Measurements from ENCODE around the gene RASSF8.
"Not testable (repeated sequence)": the region's sequence is repeated elsewhere in the genome, so short reads cannot be mapped to it uniquely, and the experiment has no call there.

Gene RASSF8

GRCh38 chr12:26030371-26030770, 71.9 kb downstream of the RASSF8 start:
- DNase-seq, result no peak

- no peak for DNase-seq
These were observed 72.8 kb downstream of the RASSF8 start for GRCh38 chr12:26031318-26031717.

GRCh38 chr12:26031827-26032226, 73.3 kb downstream of the RASSF8 start:
- DNase-seq, result no peak

- no peak for DNase-seq
These were observed 73.8 kb downstream of the RASSF8 start for GRCh38 chr12:26032290-26032689.

- no peak for DNase-seq
These were observed 74.3 kb downstream of the RASSF8 start for GRCh38 chr12:26032719-26033241.

GRCh38 chr12:26034371-26035142, 76.1 kb downstream of the RASSF8 start:
- no peak for DNase-seq

- no peak for DNase-seq
These were observed 78.4 kb downstream of the RASSF8 start for GRCh38 chr12:26036877-26037276.

- DNase-seq, result no peak
These were observed 79.2 kb downstream of the RASSF8 start for GRCh38 chr12:26037615-26038220.

- no peak for DNase-seq
These were observed 84.2 kb downstream of the RASSF8 start for GRCh38 chr12:26042645-26043044.

GRCh38 chr12:26043135-26044006, 84.9 kb downstream of the RASSF8 start:
- DNase-seq, result no peak

- DNase-seq, result no peak
These were observed 85.5 kb downstream of the RASSF8 start for GRCh38 chr12:26044007-26044394.

- no peak for DNase-seq
These were observed 86.1 kb downstream of the RASSF8 start for GRCh38 chr12:26044592-26044991.

- no peak for DNase-seq
These were observed 87.7 kb downstream of the RASSF8 start for GRCh38 chr12:26046203-26046602.

GRCh38 chr12:26046906-26047305, 88.4 kb downstream of the RASSF8 start:
- DNase-seq, result no peak

GRCh38 chr12:26047401-26048226, 89.1 kb downstream of the RASSF8 start:
- DNase-seq, result no peak

- DNase-seq, result no peak
These were observed 94.2 kb downstream of the RASSF8 start for GRCh38 chr12:26052652-26053051.

GRCh38 chr12:26054383-26054782, 95.9 kb downstream of the RASSF8 start:
- DNase-seq, result no peak

- DNase-seq, result no peak
These were observed 96.6 kb downstream of the RASSF8 start for GRCh38 chr12:26055087-26055486.

- no peak for DNase-seq
These were observed 97.9 kb downstream of the RASSF8 start for GRCh38 chr12:26056335-26056734.

GRCh38 chr12:26057271-26057670, 98.8 kb downstream of the RASSF8 start:
- not testable (repeated sequence) for DNase-seq

- no peak for DNase-seq
These were observed 99.8 kb downstream of the RASSF8 start for GRCh38 chr12:26058308-26058707.

- DNase-seq, result no peak
These were observed 100.3 kb downstream of the RASSF8 start for GRCh38 chr12:26058818-26059217.

Measured in T1000 (cell line).